NCI-H1105 treated with DMSO at 0.1 percent for 48 hours (cell line): ENCODE measurements around the gene CHGA.

Experiments used
- DNase-seq: peaks from one replicate; lab custom pipeline; 2025; lab: John Stamatoyannopoulos, UW

CHGA gene

GRCh38 chr14:92982956-92983355, 60.0 kb downstream of the CHGA start:
- DNase-seq, result no peak

- no peak for DNase-seq
Observed at GRCh38 chr14:92984082-92984788, 61.3 kb downstream of the CHGA start.
